DLD1 (cell line): ENCODE data around the gene MB.
"Not testable (repeated sequence)": the region's sequence is repeated elsewhere in the genome, so short reads cannot be mapped to it uniquely, and the experiment has no call there.

Experiments used
- in situ Hi-C: cut with HindIII; loops from 2 replicates; pipeline ENCODE4 v1.10.0; 2017; ENCODE audit warnings: low sequenced_read_pairs

Gene MB

DNA sequence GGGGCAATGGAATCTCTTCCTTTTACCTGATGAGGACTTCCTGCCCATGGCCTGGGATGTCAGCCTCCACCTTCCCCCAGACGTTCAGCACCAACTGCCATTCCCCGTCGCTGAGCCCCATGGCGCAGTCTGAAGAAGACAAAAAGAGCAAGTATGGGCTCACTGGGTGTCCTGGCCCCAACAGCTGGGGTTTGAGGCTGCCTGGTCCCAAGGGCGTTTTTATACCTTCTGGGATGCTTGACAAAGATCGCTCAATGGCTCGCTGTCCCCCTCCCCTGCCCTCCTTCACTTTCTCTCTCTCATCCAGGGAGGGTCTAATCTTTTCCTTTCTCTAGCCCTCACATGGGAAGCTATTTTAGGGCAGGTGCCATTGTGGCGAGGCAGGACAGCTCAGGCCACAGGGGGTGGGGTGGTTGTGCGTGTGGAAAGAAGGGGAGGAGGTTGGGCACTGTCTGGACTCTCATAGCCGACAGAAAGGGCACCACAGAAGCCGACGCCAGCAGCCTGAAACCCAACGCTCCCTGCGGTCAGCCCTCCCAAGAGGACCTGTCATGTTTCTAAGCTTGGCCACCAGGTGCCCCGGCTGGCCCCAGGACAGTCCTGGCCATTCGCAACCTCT, at the start of gene MB:
Gene MB, minus strand, starts transcription at position 193 of the 619 bp plus-strand sequence. Its CDS starts 72 bp downstream, at position 121.
- in situ Hi-C loops, result no loop called here

DNA sequence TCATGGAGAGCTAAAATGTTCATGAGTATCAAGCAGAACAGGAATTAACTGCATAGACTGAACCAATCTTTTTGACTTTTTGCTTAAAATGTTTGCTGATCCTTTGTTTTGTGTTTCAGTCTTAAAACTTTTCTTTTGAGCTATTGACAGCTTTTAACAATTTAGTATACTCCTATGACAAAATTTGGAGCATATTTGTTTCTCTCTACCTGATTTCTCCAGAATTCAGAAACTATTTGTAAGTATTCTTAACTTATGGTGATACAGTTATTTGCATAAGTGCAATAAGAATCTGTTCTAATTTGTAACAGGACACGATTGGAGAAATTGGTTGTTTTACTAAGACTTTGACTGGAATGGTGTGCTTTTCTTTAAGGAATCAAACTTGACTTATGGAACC, 49.6 kb upstream of the MB start:
- in situ Hi-C loops, result not testable (repeated sequence)

DNA sequence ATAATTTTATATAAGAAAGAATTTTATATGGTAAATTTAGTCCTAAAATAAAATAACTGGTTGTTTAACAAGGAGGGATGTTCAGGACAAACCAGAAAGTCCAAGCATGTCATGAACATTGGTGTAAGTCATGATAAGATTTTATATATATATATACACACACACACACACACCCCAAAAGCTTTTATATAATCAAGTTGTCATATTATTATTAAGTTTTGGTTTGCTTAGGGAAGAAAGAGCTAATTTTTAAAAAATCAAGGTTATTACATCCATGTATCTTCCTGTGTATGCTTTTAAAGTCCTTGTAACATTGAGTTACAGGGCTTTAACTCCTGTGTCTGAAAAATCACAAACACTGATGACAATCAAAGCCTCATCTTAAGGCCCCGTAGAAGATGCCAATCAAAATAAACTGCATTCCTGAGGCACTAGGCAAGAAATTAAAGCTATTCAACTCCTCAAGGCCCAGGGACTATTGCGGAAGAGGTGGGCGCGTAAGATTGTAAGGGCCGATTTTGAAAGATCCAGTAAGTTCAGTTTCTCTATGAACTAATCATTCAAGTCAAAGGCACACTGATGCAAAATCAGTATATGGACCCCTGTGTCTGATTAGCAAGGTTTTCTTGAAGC, 47.9 kb upstream of the MB start:
- in situ Hi-C loops, result no loop called here

DNA sequence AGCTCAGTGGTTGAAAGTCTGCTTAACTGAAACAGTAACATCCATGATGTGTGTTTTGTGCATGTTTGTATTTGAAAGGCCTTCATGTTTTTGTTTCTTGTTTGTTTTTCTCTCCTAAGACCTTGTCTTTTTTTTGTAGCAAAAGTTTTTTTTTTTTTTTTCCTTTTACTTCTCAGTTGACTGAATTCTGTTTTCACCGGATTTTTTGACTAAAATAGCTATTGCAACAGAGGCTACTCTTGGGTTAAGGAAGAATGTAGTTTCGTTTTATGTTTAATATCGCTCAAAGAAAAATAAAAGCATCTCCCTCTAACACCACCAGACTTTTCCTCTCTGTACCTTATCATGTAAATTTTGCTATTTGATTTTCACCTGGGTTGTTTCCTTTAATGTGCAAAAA, 46.2 kb upstream of the MB start:
- in situ Hi-C loops, result no loop called here

DNA sequence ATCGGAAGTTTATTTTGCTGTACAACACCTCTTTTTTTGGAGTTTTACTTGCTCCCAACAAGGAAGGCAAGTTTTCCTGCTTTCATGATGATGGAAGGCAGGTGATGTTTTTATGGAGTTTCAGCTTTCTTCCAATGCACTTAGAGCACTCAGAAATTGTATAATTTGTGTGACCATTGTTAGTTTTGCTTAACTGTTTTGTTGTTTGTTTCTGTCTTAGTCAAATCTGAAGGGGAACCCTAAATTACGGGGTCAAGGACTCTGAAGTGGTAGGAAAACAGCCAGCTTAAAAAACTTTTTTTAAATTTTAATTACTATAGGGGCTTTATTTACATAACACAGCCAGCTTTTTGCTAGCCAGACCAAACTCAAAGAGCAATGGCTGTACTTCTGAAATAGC, 45.8 kb upstream of the MB start:
- in situ Hi-C loops, result no loop called here

DNA sequence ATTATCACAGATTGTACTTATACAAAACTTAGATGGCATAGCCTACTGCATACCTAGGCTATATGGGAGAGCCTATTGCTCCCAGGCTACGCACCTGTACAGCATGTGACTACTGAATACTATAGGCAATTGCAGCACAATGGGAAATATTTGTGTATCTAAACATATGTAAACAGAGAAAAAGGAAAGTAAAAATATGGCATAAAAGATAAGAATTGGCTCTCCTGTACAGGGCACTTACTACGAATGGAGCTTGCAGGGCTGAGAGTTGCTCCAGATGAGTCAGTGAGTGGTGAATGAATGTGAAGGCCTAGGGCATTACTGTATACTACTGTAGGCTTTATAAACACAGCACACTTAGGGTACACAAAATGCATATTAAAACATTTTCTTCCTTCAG, 44.3 kb upstream of the MB start:
- in situ Hi-C loops, result no loop called here

DNA sequence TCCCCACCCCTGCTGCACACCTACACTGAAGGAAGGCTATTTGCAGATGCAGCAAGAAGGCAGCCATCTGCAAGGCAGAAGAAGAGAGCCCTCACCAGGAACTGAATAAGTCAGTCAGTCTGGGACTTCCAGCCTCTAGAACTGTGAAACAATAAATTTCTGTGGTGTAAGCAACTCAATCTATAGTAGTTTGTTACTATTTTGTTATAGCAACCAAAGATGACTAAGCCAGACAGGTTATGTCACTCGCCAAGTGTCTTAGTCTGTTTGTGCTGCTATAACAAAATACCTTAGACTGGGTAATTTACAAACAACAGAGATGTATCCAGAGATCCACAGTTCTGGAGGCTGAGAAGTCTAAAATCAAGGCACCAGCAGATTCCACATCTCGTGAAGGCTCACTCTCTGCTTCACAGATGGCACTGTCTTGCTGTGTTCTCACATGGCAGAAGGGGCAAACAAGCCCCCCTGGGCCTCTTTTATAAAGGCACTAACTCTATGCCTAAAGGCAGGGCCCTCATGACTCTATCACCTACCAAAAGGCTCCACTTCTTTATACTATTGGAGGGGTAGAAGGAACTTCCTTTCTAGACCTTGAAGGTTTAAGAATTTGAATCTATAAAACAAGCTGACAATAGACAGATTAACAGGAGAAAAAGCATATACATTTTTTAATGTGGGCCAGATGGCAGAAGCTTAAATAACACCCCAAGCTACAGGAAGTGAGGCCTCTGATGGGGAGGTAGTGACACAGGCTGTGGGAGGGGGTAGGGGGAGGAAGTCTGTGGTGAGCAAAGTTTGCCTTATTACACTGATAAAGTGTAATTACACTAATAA, 43.4 kb upstream of the MB start:
- in situ Hi-C loops, result no loop called here

DNA sequence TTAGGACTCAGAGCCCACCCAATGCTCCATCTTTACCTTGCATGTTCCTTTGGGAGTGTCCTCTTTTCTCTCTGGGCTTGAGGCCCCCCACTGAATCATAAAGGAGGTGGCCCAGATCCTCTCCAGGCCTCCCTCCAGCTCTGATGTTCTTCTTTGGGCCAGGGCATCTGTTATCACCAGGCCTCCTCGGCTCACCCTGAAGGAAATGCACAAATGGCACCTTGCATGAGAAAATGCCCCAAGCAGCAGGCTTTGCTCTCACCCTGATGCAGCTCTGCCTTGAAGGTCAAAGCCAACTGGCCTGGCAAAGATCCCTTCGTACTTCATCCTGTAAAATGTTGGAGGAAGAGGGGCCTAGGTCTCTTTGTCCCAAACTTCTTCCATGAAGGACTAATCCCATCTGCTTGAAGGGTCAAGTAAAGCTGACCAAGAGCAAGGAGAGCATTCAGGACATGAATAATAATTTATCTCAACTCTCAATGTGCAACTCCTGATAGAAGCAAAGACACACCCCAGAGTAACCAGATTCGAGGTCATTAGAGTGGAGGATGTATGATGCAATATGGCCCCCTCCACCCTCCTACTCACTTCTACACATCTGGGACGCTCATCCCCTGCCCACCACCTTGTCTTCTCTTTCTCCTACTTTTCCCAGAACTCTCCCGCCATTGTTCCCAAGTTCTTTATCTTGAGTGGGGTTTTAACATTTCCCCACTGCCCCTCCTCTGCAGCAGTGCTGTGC, 40.6 kb upstream of the MB start:
- in situ Hi-C loops, result no loop called here

DNA sequence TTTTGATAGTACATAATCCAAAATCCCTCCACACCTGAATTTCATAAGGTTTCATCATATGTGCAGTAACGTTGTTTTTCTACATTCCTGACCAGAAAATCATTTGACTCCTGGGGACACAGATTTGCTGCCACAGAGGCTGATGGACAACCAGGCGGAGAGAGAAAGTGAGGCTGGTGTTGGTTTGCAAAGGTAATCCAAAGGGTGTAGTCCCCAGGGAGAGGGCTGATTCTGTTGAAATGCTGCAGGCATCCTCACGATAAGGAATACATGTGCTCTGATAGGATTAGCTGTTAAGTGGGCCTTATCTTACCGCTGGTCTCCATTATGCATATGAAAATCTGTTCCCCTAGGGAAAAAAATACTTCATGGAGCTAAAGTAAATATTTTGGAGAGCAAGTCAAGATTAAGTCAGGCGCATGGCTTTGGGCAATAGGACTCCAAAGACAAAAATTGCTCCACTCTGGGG, 39.2 kb upstream of the MB start:
- in situ Hi-C loops, result no loop called here

DNA sequence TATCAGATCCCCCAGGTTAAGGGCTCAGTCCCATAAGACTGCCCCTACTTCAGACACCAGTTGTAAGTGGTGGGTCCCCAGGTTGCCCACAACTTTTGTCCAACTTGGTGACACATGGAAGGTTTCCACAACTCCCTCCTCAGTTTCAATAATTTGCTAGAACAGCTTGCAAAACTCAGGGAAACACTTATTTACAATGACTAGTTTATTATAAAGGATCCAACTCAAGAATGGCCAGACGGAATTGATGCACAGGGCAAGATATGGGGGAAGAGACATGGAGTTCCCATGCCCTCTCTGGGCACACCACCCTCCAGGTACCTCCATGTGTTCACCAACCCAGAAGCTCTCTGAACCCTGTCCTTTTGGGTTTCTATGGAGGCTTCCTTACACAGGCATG, 36.7 kb upstream of the MB start:
- in situ Hi-C loops, result no loop called here

DNA sequence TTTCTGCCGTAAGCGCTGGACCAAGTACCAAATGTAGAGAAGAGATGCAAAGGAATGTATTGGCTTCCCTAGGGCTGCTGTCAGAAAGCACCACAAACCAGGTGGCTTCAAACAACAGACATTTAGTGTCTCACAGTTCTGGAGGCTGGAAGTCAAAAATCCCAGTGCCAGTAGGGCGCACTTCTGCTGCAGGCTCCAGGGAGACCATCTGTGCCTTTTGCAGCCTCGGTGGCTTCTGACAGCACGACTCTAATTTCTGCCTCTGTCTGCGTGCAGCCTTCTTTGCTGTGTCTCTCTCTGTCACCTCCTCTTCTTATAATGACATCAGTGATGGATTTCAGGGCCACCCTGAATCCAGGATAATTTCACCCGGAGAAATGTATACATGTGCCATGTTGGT, 34.0 kb upstream of the MB start:
- in situ Hi-C loops, result no loop called here

DNA sequence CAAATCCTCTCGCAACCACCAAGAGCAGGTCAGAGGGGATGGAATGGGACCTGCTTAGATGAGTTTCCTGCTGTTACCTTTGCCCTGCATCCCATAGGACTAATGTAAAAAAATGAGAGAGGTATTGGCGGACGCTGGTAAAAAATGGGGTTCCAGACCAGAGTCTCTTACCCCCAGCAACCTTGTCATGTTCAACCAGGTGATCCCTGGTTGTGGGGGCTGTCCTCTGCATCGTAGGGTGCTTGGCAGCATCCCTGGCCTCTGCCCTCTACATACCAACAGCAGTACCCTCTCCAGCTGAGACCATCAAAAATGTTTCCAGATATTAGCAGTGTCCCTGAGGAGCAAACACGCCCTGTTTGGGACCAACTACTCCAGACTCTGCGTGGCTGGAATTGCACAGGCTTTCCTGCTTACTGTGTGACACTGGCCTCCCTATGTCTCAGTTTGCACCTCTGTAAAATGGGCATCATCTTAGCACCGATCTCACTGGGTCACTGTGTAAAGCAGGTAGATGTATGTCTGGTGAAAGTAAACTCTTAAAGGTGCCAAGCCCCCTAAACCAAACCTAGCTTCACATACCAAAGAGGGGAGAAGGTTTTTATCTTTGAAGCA, 32.6 kb upstream of the MB start:
- in situ Hi-C loops, result no loop called here

DNA sequence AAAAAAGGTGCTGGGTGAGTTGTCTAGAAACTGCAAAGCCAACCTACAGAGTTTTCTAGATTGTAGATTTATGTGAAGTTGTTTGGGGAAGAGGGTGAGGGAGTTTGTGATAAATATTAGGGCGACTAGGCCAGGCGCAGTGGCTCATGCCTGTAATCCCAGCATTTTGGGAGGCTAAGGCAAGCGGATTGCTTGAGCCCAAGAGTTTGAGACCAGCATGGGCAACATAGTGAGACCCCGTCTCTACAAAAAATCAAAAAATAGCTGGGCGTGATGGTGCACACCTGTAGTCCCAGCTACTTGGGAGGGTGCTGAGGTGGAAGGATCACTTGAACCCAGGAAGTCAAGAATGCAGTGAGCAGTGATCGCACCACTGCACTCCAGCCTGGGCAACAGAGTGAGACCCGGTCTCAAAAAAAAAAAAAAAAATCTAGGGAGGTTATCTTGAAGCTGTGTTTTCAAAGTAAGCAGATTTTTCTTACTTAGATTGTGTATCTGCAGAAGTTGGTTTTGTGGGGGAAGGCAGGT, 32.0 kb upstream of the MB start:
- in situ Hi-C loops, result no loop called here

DNA sequence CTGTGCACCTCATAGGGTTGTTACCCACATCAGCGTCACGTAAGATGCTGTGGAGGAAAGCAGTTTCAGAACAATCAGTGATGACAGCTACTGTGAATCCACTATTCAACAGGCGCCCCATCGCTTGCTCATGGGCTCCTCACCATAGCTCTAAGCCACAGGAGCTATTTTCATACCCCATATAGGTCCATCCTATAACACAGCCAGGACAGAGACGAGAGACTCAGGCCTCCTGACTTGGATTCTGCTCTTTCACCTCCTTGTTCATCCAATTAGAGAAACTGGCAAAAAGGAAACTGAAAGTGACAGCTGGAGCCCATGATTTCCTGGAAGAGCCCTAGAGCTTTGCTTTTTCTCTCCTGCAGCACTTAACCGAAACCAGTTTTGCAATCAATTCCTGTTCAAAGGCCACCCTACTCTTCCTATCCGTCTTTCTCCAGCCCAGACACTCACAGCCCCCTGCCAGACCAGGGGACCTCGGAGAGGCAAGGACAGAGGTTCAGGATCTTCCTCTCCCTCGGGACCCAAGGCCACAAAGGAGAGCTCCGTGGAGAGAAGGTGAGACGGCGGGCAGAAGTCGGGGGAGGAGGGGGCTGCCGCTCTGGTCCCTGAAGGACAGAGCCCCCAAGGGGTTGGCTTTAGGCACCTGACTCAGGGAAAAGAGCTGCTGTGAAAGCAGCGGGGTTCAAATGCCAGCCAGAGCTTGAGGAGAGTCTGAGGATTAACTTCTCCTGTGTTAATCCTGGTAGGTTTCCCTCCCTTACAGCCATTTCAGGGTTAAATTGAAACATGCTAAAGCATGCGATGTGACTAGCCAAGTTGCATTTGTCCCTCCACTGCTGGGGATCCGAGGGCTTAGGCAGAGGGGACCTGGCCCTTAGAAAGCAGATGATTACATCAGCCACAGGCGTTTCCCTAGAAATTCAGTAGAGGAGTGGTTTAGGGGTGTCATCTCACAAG, 31.2 kb upstream of the MB start, which contains the start of gene APOL6:
Gene APOL6, plus strand, starts transcription at position 381 of the 960 bp plus-strand sequence. CDS start 7,980 bp downstream, outside the sequence.
- in situ Hi-C loops, result no loop called here

DNA sequence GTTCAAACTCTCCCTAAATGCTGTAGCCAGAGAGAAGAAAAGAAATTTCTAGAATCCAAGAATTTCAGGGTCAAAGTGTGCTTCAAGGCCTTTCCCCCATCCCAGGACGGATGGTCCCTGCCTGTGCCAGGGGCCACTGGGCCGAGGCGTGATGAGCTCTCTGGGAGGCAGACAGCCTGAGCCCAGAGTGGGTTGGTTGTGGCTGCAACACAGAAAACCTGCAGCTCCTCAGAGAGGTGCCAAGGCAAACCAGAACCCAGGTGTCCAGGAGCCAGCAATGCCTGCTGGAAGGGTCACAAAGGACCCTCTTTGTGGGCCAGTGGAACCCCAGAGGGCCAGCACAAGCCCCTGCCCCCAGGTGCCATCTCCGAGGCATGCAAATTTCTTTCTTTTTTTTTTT, 28.5 kb upstream of the MB start:
- in situ Hi-C loops, result no loop called here

DNA sequence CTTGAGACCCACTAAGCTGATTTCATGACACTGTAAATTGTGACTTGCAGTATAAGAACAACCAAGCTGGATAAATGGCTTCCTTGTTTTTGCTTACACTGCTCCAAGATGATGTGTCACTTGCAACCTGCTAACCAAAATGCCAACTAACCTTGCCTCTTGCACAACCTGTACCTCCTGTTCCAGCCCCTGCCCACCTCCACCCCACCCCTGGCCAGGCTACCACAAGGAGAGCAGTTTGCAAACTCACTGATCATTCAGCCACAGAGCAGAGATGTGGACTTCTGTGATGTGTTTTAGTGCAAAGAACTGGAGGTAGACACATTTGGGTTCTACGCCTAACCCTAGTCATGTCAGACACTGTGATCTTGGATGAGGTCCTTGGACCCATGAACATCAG, 26.9 kb upstream of the MB start:
- in situ Hi-C loops, result no loop called here

DNA sequence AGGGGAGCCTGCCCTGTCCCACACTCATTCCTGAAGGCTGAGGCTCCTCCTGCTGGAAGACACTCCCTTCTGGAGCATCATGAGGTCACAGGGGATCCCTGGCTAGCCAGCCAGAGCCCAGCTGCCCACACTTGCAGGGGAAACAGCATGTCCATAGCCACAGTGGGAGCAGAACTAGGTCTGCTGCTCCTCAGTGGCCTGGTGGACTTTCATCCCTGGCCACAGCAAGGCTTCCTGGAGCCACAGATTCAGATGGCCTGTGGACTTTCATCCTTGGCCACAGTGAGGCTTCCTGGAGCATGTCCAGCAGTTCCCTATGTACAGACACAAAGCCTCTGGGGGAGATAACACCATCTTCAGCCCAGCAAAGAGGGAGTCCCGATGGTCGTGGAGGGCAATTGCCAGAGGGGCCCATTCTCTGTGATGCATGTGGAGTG, 25.2 kb upstream of the MB start:
- in situ Hi-C loops, result no loop called here

DNA sequence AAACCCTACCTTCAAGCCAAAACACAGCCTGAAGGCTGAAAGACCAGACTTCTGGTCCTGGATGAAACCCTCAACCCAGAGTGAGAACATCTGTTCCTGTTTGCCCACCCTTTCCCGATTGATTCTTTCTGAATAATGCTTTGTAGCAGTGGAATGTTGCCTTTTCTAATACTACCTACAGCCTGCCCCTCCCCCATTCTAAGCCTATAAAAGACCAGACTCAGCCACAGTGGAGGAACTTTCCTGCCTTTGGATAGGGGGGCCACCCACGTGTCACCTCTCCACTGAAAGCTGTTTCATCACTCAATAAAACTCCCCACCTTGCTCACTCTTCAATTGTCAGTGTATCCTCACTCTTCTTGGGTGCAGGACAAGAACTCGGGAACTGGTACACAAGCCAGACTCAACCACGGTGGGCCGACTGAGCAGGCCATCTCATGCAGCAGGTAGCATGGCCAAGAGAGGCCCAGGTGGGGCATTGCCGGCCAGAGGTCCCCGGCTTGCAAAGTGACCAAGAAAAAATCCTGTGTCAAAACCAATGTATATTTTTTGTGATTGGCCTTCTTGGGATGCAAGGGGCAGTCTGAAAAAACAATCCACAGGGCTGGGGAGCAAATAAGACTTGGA, 24.5 kb upstream of the MB start:
- in situ Hi-C loops, result no loop called here

DNA sequence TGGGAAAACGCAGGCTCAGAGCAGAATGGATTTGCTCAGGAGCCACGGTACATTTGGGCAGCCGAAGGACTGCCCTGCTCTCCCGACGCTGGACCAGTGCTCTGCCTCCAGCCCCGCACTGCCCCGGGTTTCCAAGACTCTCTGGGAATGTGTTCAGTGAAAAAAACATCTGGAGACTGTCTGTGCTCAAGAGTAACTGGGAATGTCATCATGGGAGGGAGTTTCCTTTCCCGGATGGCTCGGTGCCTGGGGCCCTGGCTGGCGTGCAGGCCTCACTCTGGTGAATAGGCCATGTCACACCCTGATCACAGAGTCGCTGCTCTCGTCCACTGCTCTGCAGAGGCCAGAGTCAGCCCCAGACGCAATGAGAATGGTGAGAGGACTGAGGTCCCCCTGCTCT, 21.3 kb upstream of the MB start:
- in situ Hi-C loops, result no loop called here
